Astrocyte (in vitro differentiated cells and primary cell): ENCODE results near the gene COL4A6. TPM values are rescaled to one million over a fixed set of nuclear protein-coding genes. Genes with fewer than 3 reads are reported as not detected.

Experiments used
- DNase-seq: peaks from one replicate; pipeline ENCODE4 v3.0.0-alpha.2; 2010; ENCODE audit warnings: low read depth
- FAIRE-seq: peaks from 2 replicates; lab custom pipeline; 2011; peaks lifted over from hg19 to GRCh38; lab: Jason Lieb, UNC
- H2AFZ ChIP-seq: 2 replicates; pipeline ENCODE4 v1.6.0; 2012; ENCODE audit warnings: low read depth, low read length, inconsistent platforms
- H3K27ac ChIP-seq: 2 replicates; pipeline ENCODE4 v1.5.1; 2011; ENCODE audit warnings: low read depth, low read length, inconsistent platforms
- H3K27me3 ChIP-seq: 2 replicates; pipeline ENCODE4 v1.6.0; 2011; ENCODE audit warnings: low read length, inconsistent platforms; ENCODE audit not compliant: insufficient read depth
- H3K36me3 ChIP-seq: 2 replicates; pipeline ENCODE4 v1.5.1; 2011; ENCODE audit warnings: low read length, inconsistent platforms; ENCODE audit not compliant: insufficient read depth
- H3K4me1 ChIP-seq: 2 replicates; pipeline ENCODE4 v1.5.1; 2011; ENCODE audit warnings: low read length, inconsistent platforms; ENCODE audit not compliant: insufficient read depth
- H3K4me2 ChIP-seq: 2 replicates; pipeline ENCODE4 v1.6.0; 2012; ENCODE audit warnings: low read length, inconsistent platforms
- H3K4me3 ChIP-seq: 2 replicates; pipeline ENCODE4 v1.5.1; 2011; ENCODE audit warnings: low read depth, mild to moderate bottlenecking, low read length, inconsistent platforms; ENCODE audit not compliant: insufficient read depth
- H3K79me2 ChIP-seq: 2 replicates; pipeline ENCODE4 v1.6.0; 2012; ENCODE audit warnings: mild to moderate bottlenecking, low read length, inconsistent platforms; ENCODE audit not compliant: insufficient read depth
- H3K9ac ChIP-seq: 2 replicates; pipeline ENCODE4 v1.6.0; 2012; ENCODE audit warnings: mild to moderate bottlenecking, low read length, inconsistent platforms
- H3K9me3 ChIP-seq: 2 replicates; pipeline ENCODE4 v1.5.1; 2012; ENCODE audit warnings: low read depth, mild to moderate bottlenecking, low read length, inconsistent platforms; ENCODE audit not compliant: insufficient read depth
- H4K20me1 ChIP-seq: 2 replicates; pipeline ENCODE4 v1.6.0; 2012; ENCODE audit warnings: low read length, inconsistent platforms; ENCODE audit not compliant: insufficient read depth
- H3K27ac Mint-ChIP-seq: one replicate; pipeline ENCODE4 v1.8.0; 2021; ENCODE audit warnings: mild to moderate bottlenecking, mixed read lengths; ENCODE audit not compliant: unreplicated experiment
- H3K27me3 Mint-ChIP-seq: one replicate; pipeline ENCODE4 v1.8.0; 2021; ENCODE audit warnings: low read depth, mixed read lengths; ENCODE audit not compliant: unreplicated experiment
- H3K36me3 Mint-ChIP-seq: one replicate; pipeline ENCODE4 v1.8.0; 2021; ENCODE audit warnings: low read depth, mixed read lengths; ENCODE audit not compliant: unreplicated experiment
- H3K4me1 Mint-ChIP-seq: one replicate; pipeline ENCODE4 v1.8.0; 2021; ENCODE audit warnings: low read depth, mixed read lengths; ENCODE audit not compliant: unreplicated experiment
- H3K4me3 Mint-ChIP-seq: one replicate; pipeline ENCODE4 v1.8.0; 2021; ENCODE audit warnings: mild to moderate bottlenecking, moderate library complexity, mixed read lengths; ENCODE audit not compliant: unreplicated experiment
- H3K9me3 Mint-ChIP-seq: one replicate; pipeline ENCODE4 v1.8.0; 2021; ENCODE audit warnings: mild to moderate bottlenecking, mixed read lengths; ENCODE audit not compliant: unreplicated experiment
- CTCF ChIP-seq: IDR thresholded peaks from 2 replicates; pipeline ENCODE4 v1.5.1; 2011; ENCODE audit warnings: low read depth, mild to moderate bottlenecking, inconsistent platforms, low read length, moderate library complexity; ENCODE audit not compliant: insufficient read depth
- EZH2 ChIP-seq: IDR thresholded peaks from 2 replicates; pipeline ENCODE4 v1.6.1; 2012; ENCODE audit warnings: mild to moderate bottlenecking, low read length, inconsistent platforms; ENCODE audit not compliant: insufficient read depth
- total RNA-seq: library from RNA; stranded (reverse); gene quantifications from 2 replicates; pipeline ENCODE4 v1.2.1, GENCODE V29; 2021

Gene COL4A6
- total RNA-seq, 1 donor from 2014 or later = 8.1 TPM

GRCh38 chrX:108132034-108132433 lies 306.2 kb downstream of the COL4A6 start:
- Mint-ChIP-seq H3K4me3 (no peak overlapping the region), H3K36me3 (no peaks in the 10 kb centered on the region), H3K4me1 (no peaks in the 10 kb centered on the region), H3K9me3 (no peaks in the 10 kb centered on the region), H3K27me3 (no peaks in the 10 kb centered on the region), H3K27ac (no peak overlapping the region)
- Histone ChIP-seq H3K9ac (no peak overlapping the region), H3K79me2 (no peaks in the 10 kb centered on the region), H3K4me2 (peak overlapping the region; percentile 48), H3K4me1 (peaks cover 8% of the 10 kb centered on the region), H3K27ac (no peak overlapping the region), H4K20me1 (no peaks in the 10 kb centered on the region), H3K4me3 (no peak overlapping the region), H2AFZ (no peak overlapping the region), H3K27me3 (no peaks in the 10 kb centered on the region), H3K36me3 (no peaks in the 10 kb centered on the region), H3K9me3 (no peaks in the 10 kb centered on the region)
- no peak for TF ChIP-seq EZH2
- TF ChIP-seq CTCF = no peak
- FAIRE-seq = no peak
- no peak for DNase-seq

GRCh38 chrX:108131471-108131870 lies 306.8 kb downstream of the COL4A6 start:
- H3K27ac Mint-ChIP-seq = no peak overlapping the region

More at GRCh38 chrX:108131471-108131870, 306.8 kb downstream of the COL4A6 start:
- H3K4me3 Mint-ChIP-seq = no peak overlapping the region
- FAIRE-seq = peak; percentile 88
- H3K36me3 Mint-ChIP-seq = no peaks in the 10 kb centered on the region
- no peak overlapping the region for H2AFZ ChIP-seq
- no peaks in the 10 kb centered on the region for H3K79me2 ChIP-seq
- peak overlapping the region; percentile 48 for H3K4me2 ChIP-seq
- H3K27me3 Mint-ChIP-seq = no peaks in the 10 kb centered on the region
- H3K9ac ChIP-seq = no peak overlapping the region
- peaks cover 8% of the 10 kb centered on the region for H3K4me1 ChIP-seq
- no peak overlapping the region for H3K4me3 ChIP-seq
- no peaks in the 10 kb centered on the region for H4K20me1 ChIP-seq
- no peaks in the 10 kb centered on the region for H3K9me3 Mint-ChIP-seq
- H3K27me3 ChIP-seq = no peaks in the 10 kb centered on the region
- peak overlapping the region; percentile 47 for H3K27ac ChIP-seq
- no peaks in the 10 kb centered on the region for H3K4me1 Mint-ChIP-seq
- no peaks in the 10 kb centered on the region for H3K9me3 ChIP-seq
- no peaks in the 10 kb centered on the region for H3K36me3 ChIP-seq
- peak; percentile 75 for DNase-seq
- TF ChIP-seq EZH2 = no peak
- TF ChIP-seq CTCF = no peak
